Stimulated activated CD4-positive, alpha-beta T cell treated with anti-CD3 and anti-CD28 coated beads, Interleukin-15, amount 100 ng/mL, for 1 hour (primary cell): ENCODE results near the gene PITHD1.
A peak's percentile ranks its signal among the peaks of the same experiment; 100 is the strongest.
"Not testable (repeated sequence)": the region's sequence is repeated elsewhere in the genome, so short reads cannot be mapped to it uniquely, and the experiment has no call there.

Experiments used
- DNase-seq, 2 donors: peaks; one replicate each; pipeline ENCODE4 v3.0.0-alpha.2; 2020; ENCODE audit warnings: low read depth in 1 of 2, low spot score in 1 of 2

Gene PITHD1

GRCh38 chr1:23777979-23778814 lies at the start of gene PITHD1:
Gene PITHD1, plus strand, starts transcription at chr1:23778418. Its CDS starts 98 bp downstream, at chr1:23778516.
- peak; percentile 65 to 71 for DNase-seq

DNA sequence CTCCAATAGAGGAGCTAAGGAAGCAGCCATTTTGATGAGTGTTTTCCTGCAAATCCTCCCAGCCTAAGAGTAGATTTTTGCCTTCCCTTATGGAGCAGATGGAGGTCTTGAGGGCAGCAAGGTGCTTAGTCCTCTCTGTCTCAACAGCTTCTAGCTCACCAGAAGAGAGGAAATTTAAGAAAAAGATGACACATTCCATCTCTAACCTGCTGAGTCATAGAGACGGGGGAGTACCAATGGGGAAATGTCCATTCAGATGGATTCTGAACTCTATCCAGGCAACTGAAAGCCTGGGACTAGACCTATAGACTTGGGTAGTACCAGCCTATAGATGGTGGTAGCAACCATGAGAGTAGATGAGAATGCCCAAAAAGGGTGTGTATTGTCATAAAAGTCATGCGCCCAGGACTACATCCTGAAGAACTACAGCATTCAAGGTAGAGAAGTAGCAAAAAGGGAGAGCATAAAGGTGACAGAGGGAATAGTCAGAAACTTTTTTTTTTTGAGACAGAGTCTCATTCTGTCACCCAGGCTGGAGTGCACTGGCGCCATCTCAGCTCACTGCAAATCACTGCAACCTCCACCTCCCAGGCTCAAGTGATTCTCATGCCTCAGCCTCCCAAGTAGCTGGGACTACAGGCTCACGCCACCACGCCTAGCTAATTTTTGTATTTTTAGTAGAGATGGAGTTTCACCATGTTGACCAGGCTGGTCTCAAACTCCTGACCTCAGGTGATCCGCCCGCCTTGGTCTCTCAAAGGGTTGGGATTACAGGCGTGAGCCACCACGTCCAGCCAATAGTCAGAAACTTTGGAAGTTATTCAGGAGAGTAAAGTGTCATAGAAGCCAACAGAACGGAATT lies 45.6 kb upstream of the PITHD1 start:
- DNase-seq = no peak

GRCh38 chr1:23733281-23733680 lies 44.9 kb upstream of the PITHD1 start:
- DNase-seq = not testable (repeated sequence)

GRCh38 chr1:23736437-23737134 lies 41.6 kb upstream of the PITHD1 start:
- DNase-seq = no peak

DNA sequence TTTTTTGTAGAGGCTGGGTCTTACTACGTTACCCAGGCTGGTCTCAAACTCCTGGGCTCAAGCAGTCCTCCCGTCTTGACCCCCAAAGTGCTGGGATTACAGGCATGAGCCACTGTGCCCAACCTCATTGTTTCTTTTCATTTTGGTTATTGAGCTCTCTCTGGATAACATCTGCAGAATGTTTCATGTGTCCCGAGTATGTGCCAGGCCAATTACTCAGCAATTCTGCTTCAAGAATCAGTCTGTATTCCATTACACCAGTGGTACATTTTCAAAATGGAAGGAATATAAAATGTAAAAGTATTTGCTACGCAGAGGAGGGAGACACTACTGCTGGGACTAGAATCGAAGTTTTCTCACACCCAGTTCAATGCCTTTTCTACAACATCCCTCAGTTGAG lies 36.6 kb upstream of the PITHD1 start:
- DNase-seq = no peak

GRCh38 chr1:23742670-23743286 lies 35.4 kb upstream of the PITHD1 start:
- DNase-seq = no peak

GRCh38 chr1:23743287-23744152 lies 34.7 kb upstream of the PITHD1 start, which contains the start of gene ELOA:
Gene ELOA, plus strand, starts transcription at chr1:23743471. Its CDS starts 33 bp downstream, at chr1:23743504.
- peak; percentile 56 to 72 for DNase-seq

- DNase-seq = no peak
Measured at GRCh38 chr1:23745515-23745914, 32.7 kb upstream of the PITHD1 start.

DNA sequence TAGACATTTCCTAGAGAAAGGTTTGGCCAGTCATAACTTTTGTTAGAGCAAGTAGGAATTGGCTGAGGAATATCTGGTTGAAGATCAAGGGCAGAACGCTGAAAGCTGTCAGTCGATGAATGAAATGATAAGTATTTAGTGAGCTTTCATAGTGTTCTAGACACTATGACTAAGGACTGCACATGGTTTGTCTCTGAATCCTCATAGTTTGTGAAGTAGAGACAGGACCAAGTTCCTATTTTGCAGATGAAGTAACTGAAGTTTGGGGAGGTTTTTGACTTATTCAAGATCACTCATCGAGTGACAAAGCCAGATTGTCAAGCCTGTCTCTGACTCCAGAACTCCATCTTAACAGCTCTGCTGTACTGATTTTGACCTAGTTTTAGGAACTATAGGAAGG lies 30.2 kb upstream of the PITHD1 start:
- no peak for DNase-seq

DNA sequence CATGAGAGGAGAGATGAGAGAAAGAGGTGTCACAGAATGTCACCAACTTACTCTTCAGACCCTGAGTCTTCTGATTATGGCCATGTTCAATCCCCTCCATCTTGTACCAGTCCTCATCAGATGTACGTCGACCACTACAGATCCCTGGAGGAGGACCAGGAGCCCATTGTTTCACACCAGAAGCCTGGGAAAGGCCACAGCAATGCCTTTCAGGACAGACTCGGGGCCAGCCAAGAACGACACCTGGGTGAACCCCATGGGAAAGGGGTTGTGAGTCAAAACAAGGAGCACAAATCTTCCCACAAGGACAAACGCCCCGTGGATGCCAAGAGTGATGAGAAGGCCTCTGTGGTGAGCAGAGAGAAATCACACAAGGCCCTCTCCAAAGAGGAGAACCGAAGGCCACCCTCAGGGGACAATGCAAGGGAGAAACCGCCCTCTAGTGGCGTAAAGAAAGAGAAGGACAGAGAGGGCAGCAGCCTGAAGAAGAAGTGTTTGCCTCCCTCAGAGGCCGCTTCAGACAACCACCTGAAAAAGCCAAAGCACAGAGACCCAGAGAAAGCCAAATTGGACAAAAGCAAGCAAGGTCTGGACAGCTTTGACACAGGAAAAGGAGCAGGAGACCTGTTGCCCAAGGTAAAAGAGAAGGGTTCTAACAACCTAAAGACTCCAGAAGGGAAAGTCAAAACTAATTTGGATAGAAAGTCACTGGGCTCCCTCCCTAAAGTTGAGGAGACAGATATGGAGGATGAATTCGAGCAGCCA lies 27.0 kb upstream of the PITHD1 start:
- DNase-seq = no peak

DNA sequence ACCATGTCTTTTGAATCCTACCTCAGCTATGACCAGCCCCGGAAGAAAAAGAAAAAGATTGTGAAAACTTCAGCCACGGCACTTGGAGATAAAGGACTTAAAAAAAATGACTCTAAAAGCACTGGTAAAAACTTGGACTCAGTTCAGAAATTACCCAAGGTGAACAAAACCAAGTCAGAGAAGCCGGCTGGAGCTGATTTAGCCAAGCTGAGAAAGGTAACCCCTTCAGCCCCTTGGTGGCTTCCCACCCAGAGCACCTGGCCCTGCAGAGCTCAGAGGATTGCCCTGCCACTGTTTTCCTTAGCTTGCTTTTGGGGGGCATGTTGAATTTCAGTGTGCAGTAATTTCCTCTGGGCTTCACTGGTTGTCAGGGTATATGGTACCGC lies 26.4 kb upstream of the PITHD1 start:
- DNase-seq = no peak

- no peak for DNase-seq
Measured at GRCh38 chr1:23752909-23753308, 25.3 kb upstream of the PITHD1 start.

DNA sequence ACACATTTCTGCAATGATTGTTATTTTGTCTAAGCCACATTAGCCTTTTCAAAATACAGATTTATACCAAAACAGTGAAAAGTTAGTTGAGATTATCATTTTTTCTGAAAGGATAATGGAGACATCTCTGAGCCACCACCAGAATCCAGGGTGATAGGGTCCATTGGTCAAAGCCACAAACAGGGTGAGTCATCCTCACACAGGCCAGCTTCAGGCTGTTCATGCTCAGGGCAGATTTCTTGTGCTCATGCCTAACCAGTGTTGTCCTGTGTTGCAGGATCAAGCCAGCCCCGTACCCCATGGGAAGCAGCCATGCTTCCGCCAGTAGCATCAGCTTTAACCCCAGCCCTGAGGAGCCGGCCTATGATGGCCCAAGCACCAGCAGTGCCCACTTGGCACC lies 21.5 kb upstream of the PITHD1 start:
- DNase-seq = no peak

DNA sequence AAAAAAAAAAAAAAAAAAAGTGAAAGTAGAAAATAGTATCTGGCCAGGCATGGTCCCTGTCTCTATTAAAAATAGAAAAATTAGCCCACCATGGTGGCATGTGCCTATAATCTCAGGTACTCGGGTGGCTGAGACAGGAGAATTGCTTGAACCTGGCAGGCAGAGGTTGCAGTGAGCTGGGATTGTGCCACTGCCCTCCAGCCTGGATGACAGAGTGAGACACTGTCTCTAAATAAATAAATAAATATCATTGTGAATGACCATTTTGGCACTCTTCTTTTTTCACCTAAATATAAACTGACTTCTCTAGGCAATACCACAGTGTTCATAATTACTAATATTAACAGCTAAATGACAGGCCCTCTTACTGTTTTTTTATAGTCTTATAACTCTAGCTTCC lies 20.4 kb upstream of the PITHD1 start:
- no peak for DNase-seq

GRCh38 chr1:23759277-23759676 lies 18.9 kb upstream of the PITHD1 start:
- DNase-seq = no peak

GRCh38 chr1:23763041-23763577 lies 15.1 kb upstream of the PITHD1 start:
- no peak for DNase-seq

- no peak for DNase-seq
Measured at GRCh38 chr1:23768733-23769132, 9.5 kb upstream of the PITHD1 start.

DNA sequence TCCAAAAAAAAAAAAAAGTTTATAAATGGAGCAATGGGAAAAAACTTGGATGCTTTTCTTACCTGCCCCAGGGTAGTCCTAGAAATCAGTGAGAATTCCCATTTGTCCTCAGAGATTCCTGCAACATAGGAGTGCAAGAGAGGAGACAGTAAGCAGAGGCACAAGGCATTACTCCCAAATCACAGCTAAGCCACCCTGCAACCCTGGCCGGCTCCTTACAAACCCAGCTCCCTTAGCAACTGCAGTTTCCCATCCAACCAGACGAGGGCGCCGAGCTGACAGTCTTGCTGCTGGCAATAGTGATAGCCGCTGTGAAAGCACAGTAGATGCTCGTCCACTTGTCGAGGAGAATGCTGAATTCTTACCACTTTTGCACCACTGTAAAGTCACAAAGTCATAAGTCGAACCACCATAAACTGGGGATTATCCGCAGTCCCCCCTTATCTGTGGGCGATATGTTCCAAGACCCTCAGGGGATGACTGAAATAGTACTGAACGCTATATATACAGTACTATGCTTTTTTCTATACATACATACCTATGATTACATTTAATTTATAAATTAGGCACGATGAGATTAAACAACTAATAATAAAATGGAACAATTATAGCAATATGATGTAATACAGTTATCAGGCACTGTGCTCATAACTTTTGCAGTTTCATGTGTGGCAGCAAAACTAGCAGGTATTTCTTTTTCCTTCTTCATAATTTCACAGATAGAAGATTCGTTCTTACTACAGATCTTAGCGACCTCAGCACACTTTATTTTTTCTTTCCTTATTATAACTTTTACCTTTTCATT lies 6.0 kb upstream of the PITHD1 start:
- peak; percentile 70 to 78 for DNase-seq
